Hepatocyte (in vitro differentiated cells): Measurements from ENCODE around the gene HMG20A. TPM values are rescaled to one million over a fixed set of nuclear protein-coding genes. Genes with fewer than 3 reads are reported as not detected.
A peak's percentile ranks its signal among the peaks of the same experiment; 100 is the strongest.
"Not testable (repeated sequence)": the region's sequence is repeated elsewhere in the genome, so short reads cannot be mapped to it uniquely, and the experiment has no call there.

Source experiments
- DNase-seq: peaks from one replicate; pipeline ENCODE4 v3.0.0-alpha.2; 2016; ENCODE audit warnings: low spot score
- H2AFZ ChIP-seq: fragments of 200-600 bp; sonication (generic); 2 replicates; pipeline ENCODE4 v1.6.0; 2016; ENCODE audit warnings: antibody characterized with exemption, mild to moderate bottlenecking
- H3K27ac ChIP-seq: fragments of 200-600 bp; sonication (generic); 2 replicates; pipeline ENCODE4 v1.5.1; 2016; ENCODE audit warnings: mild to moderate bottlenecking
- H3K27me3 ChIP-seq: fragments of 200-600 bp; sonication (generic); 2 replicates; pipeline ENCODE4 v1.6.1; 2016
- H3K36me3 ChIP-seq: fragments of 200-600 bp; sonication (generic); replicated peaks from 2 replicates; pipeline ENCODE4 v1.5.1; 2016; ENCODE audit warnings: low read depth; ENCODE audit not compliant: insufficient read depth
- H3K4me1 ChIP-seq: fragments of 200-600 bp; sonication (generic); 2 replicates; pipeline ENCODE4 v1.5.1; 2016; ENCODE audit warnings: mild to moderate bottlenecking, moderate library complexity; ENCODE audit not compliant: insufficient read depth
- H3K4me2 ChIP-seq: fragments of 200-600 bp; sonication (generic); 2 replicates; pipeline ENCODE4 v1.6.0; 2016
- H3K4me3 ChIP-seq: fragments of 200-600 bp; sonication (generic); 2 replicates; pipeline ENCODE4 v1.5.1; 2016; ENCODE audit warnings: mild to moderate bottlenecking
- H3K79me2 ChIP-seq: fragments of 200-600 bp; sonication (generic); 2 replicates; pipeline ENCODE4 v1.6.0; 2017; ENCODE audit warnings: mild to moderate bottlenecking
- H3K9me2 ChIP-seq: fragments of 200-600 bp; sonication (generic); replicated peaks from 2 replicates; pipeline ENCODE4 v1.6.0; 2017; ENCODE audit warnings: mild to moderate bottlenecking; ENCODE audit not compliant: insufficient read depth
- H3K9me3 ChIP-seq: fragments of 200-600 bp; sonication (generic); 2 replicates; pipeline ENCODE4 v1.5.1; 2016; ENCODE audit warnings: low read depth, mild to moderate bottlenecking
- H4K20me1 ChIP-seq: fragments of 200-600 bp; sonication (generic); 2 replicates; pipeline ENCODE4 v1.6.0; 2016; ENCODE audit warnings: mild to moderate bottlenecking; ENCODE audit not compliant: insufficient read depth, poor library complexity, severe bottlenecking
- CTCF ChIP-seq: fragments of 200-600 bp; sonication (generic); IDR thresholded peaks from 2 replicates; pipeline ENCODE4 v1.5.1; 2016; ENCODE audit warnings: antibody characterized with exemption, mild to moderate bottlenecking; ENCODE audit not compliant: poor library complexity
- EZH2 ChIP-seq: fragments of 200-600 bp; sonication (generic); IDR thresholded peaks from 2 replicates; pipeline ENCODE4 v1.6.1; 2016; ENCODE audit warnings: antibody characterized with exemption, mild to moderate bottlenecking, borderline replicate concordance
- EZH2phosphoT487 ChIP-seq: fragments of 200-600 bp; sonication (generic); IDR thresholded peaks from one replicate; pipeline ENCODE4 v1.6.1; 2018; ENCODE audit warnings: antibody characterized with exemption, mild to moderate bottlenecking, low read depth, moderate library complexity; ENCODE audit not compliant: unreplicated experiment, severe bottlenecking
- WGBS: methylation state at CpG from one replicate; pipeline ENCODE4 v1.1.6; 2016; ENCODE audit warnings: low lambda C conversion rate; ENCODE audit errors: missing lambda C conversion rate; 5-methylcytosine and 5-hydroxymethylcytosine counted together
- polyA plus RNA-seq: library from polyadenylated mRNA; unstranded; fragments of >200 nt; fragmentation: Nextera tagmentation; extraction: Ambion mirVana; gene quantifications from 2 replicates; pipeline ENCODE4 v1.2.1, GENCODE V29; 2016
- total RNA-seq: library from RNA; depleted of rRNA; stranded (reverse); fragments of >200 nt; gene quantifications from 2 replicates; pipeline ENCODE4 v1.2.3, GENCODE V29; 2014

The HMG20A gene
- total and polyA plus RNA-seq, 2 experiments from 2014 or later, result 20.3 to 35.0 TPM

- no peak overlapping the region for H3K27ac ChIP-seq
- no peak overlapping the region for H3K4me3 ChIP-seq
- DNase-seq, result no peak
- no peaks in the 10 kb centered on the region for H3K27me3 ChIP-seq
- 89% methylated on average over 4 of the region's 4 CpGs for WGBS
- peaks cover 95% of the 10 kb centered on the region for H3K79me2 ChIP-seq
- no peak for TF ChIP-seq CTCF
- TF ChIP-seq EZH2phosphoT487, result no peak
- no peak for TF ChIP-seq EZH2
- no peak overlapping the region for H2AFZ ChIP-seq
- no peak overlapping the region for H3K4me2 ChIP-seq
- no peaks in the 10 kb centered on the region for H3K36me3 ChIP-seq
- H3K4me1 ChIP-seq, result peaks cover 4% of the 10 kb centered on the region
- no peaks in the 10 kb centered on the region for H4K20me1 ChIP-seq
- H3K9me3 ChIP-seq, result no peaks in the 10 kb centered on the region
- H3K9me2 ChIP-seq, result no peaks in the 10 kb centered on the region
These were observed 11.2 kb upstream of the HMG20A start for GRCh38 chr15:77409259-77410156.

GRCh38 chr15:77410157-77410500 lies 10.6 kb upstream of the HMG20A start:
- not testable (repeated sequence) for H4K20me1 ChIP-seq, H3K4me2 ChIP-seq, H3K36me3 ChIP-seq, H3K4me1 ChIP-seq, DNase-seq, H3K9me3 ChIP-seq, H3K27me3 ChIP-seq, H3K4me3 ChIP-seq, H2AFZ ChIP-seq, H3K27ac ChIP-seq, H3K9me2 ChIP-seq
- H3K79me2 ChIP-seq, result peaks cover 95% of the 10 kb centered on the region
- 94% methylated on average over 7 of the region's 7 CpGs for WGBS

- no peaks in the 10 kb centered on the region for H4K20me1 ChIP-seq
These were observed 9.7 kb upstream of the HMG20A start for GRCh38 chr15:77410701-77411618.

More at GRCh38 chr15:77410701-77411618, 9.7 kb upstream of the HMG20A start:
- no peaks in the 10 kb centered on the region for H3K27me3 ChIP-seq
- WGBS, result 46% methylated on average over 7 of the region's 7 CpGs
- no peaks in the 10 kb centered on the region for H3K36me3 ChIP-seq
- no peak for TF ChIP-seq EZH2phosphoT487
- TF ChIP-seq CTCF, result no peak
- no peak for TF ChIP-seq EZH2
- no peak overlapping the region for H3K4me3 ChIP-seq
- H2AFZ ChIP-seq, result no peak overlapping the region
- no peak for DNase-seq
- H3K4me2 ChIP-seq, result peak overlapping the region; percentile 40
- no peaks in the 10 kb centered on the region for H3K9me2 ChIP-seq
- no peaks in the 10 kb centered on the region for H3K9me3 ChIP-seq
- H3K79me2 ChIP-seq, result peaks cover 95% of the 10 kb centered on the region
- peaks cover 4% of the 10 kb centered on the region for H3K4me1 ChIP-seq
- H3K27ac ChIP-seq, result peak overlapping the region; percentile 47
